ENCODE results near the gene MFGE8.
"Not testable (repeated sequence)": the region's sequence is repeated elsewhere in the genome, so short reads cannot be mapped to it uniquely, and the experiment has no call there.

The MFGE8 gene

GRCh38 chr15:88913017-88913849, at the start of gene MFGE8:
TSS of gene MFGE8 (minus strand) at chr15:88913379. CDS start at chr15:88913319, 60 bp downstream.
- no peaks in the 10 kb centered on the region for H3K9me3 Mint-ChIP-seq
- intact Hi-C loops (cut with micrococcal nuclease), result no loop called here
- H3K27me3 Mint-ChIP-seq, result peaks cover 18% of the 10 kb centered on the region
- H3K4me3 Mint-ChIP-seq, result peak within 1 kb of the TSS; percentile 85
- peaks cover 6% of the 10 kb centered on the region for H3K36me3 Mint-ChIP-seq (ENCODE audit: low read depth)
- H3K4me1 Mint-ChIP-seq (ENCODE audit: low read depth), result peaks cover 18% of the 10 kb centered on the region
- peak within 1 kb of the TSS; percentile 13 for H3K27ac Mint-ChIP-seq

GRCh38 chr15:88959445-88959844, 46.3 kb upstream of the MFGE8 start:
- intact Hi-C loops (cut with micrococcal nuclease), result no loop called here
- peaks cover 7% of the 10 kb centered on the region for H3K9me3 Mint-ChIP-seq
- no peaks in the 10 kb centered on the region for H3K36me3 Mint-ChIP-seq (ENCODE audit: low read depth)
- peaks cover 15% of the 10 kb centered on the region for H3K27me3 Mint-ChIP-seq
- H3K4me3 Mint-ChIP-seq, result no peak overlapping the region
- H3K27ac Mint-ChIP-seq, result no peak overlapping the region
- H3K4me1 Mint-ChIP-seq (ENCODE audit: low read depth), result no peaks in the 10 kb centered on the region

- Mint-ChIP-seq H3K9me3 (no peaks in the 10 kb centered on the region), H3K27ac (no peak overlapping the region), H3K27me3 (peaks cover 8% of the 10 kb centered on the region), H3K4me3 (no peak overlapping the region), H3K36me3 (ENCODE audit: low read depth) (no peaks in the 10 kb centered on the region), H3K4me1 (ENCODE audit: low read depth) (peaks cover 5% of the 10 kb centered on the region)
- intact Hi-C loops (cut with micrococcal nuclease), result no loop called here
Observed at GRCh38 chr15:88956906-88957305, 43.7 kb upstream of the MFGE8 start.

- no peak overlapping the region for H3K4me3 Mint-ChIP-seq
- no peaks in the 10 kb centered on the region for H3K36me3 Mint-ChIP-seq (ENCODE audit: low read depth)
- H3K27ac Mint-ChIP-seq, result no peak overlapping the region
- peaks cover 5% of the 10 kb centered on the region for H3K4me1 Mint-ChIP-seq (ENCODE audit: low read depth)
- H3K27me3 Mint-ChIP-seq, result peaks cover 8% of the 10 kb centered on the region
- intact Hi-C loops (cut with micrococcal nuclease), result no loop called here
- H3K9me3 Mint-ChIP-seq, result no peaks in the 10 kb centered on the region
Observed at GRCh38 chr15:88956263-88956662, 43.1 kb upstream of the MFGE8 start.

GRCh38 chr15:88954431-88955277, 41.5 kb upstream of the MFGE8 start:
- intact Hi-C loops (cut with micrococcal nuclease), result no loop called here
- Mint-ChIP-seq H3K4me3 (no peak overlapping the region), H3K27me3 (peaks cover 1% of the 10 kb centered on the region), H3K4me1 (ENCODE audit: low read depth) (peaks cover 5% of the 10 kb centered on the region), H3K36me3 (ENCODE audit: low read depth) (no peaks in the 10 kb centered on the region), H3K27ac (no peak overlapping the region), H3K9me3 (no peaks in the 10 kb centered on the region)

- Mint-ChIP-seq H3K27me3 (peaks cover 1% of the 10 kb centered on the region), H3K4me1 (ENCODE audit: low read depth) (peaks cover 5% of the 10 kb centered on the region), H3K36me3 (ENCODE audit: low read depth) (no peaks in the 10 kb centered on the region), H3K27ac (no peak overlapping the region), H3K9me3 (no peaks in the 10 kb centered on the region), H3K4me3 (no peak overlapping the region)
- intact Hi-C loops (cut with micrococcal nuclease), result no loop called here
Observed at GRCh38 chr15:88950600-88951160, 37.5 kb upstream of the MFGE8 start.

GRCh38 chr15:88949734-88950400, 36.7 kb upstream of the MFGE8 start:
- H3K4me3 Mint-ChIP-seq, result no peak overlapping the region
- no peaks in the 10 kb centered on the region for H3K36me3 Mint-ChIP-seq (ENCODE audit: low read depth)
- peaks cover 2% of the 10 kb centered on the region for H3K27me3 Mint-ChIP-seq
- peaks cover 5% of the 10 kb centered on the region for H3K4me1 Mint-ChIP-seq (ENCODE audit: low read depth)
- intact Hi-C loops (cut with micrococcal nuclease), result no loop called here
- no peaks in the 10 kb centered on the region for H3K9me3 Mint-ChIP-seq
- no peak overlapping the region for H3K27ac Mint-ChIP-seq

GRCh38 chr15:88940110-88940675, 27.0 kb upstream of the MFGE8 start:
- Mint-ChIP-seq H3K4me3 (no peak overlapping the region), H3K36me3 (ENCODE audit: low read depth) (no peaks in the 10 kb centered on the region), H3K27ac (no peak overlapping the region), H3K27me3 (peaks cover 7% of the 10 kb centered on the region), H3K9me3 (no peaks in the 10 kb centered on the region), H3K4me1 (ENCODE audit: low read depth) (no peaks in the 10 kb centered on the region)
- intact Hi-C loops (cut with micrococcal nuclease), result no loop called here

- intact Hi-C loops (cut with micrococcal nuclease), result no loop called here
- no peak overlapping the region for H3K27ac Mint-ChIP-seq
- peaks cover 5% of the 10 kb centered on the region for H3K27me3 Mint-ChIP-seq
- peaks cover 5% of the 10 kb centered on the region for H3K9me3 Mint-ChIP-seq
- no peaks in the 10 kb centered on the region for H3K36me3 Mint-ChIP-seq (ENCODE audit: low read depth)
- H3K4me3 Mint-ChIP-seq, result no peak overlapping the region
- no peaks in the 10 kb centered on the region for H3K4me1 Mint-ChIP-seq (ENCODE audit: low read depth)
Observed at GRCh38 chr15:88939486-88939806, 26.3 kb upstream of the MFGE8 start.

GRCh38 chr15:88938802-88939485, 25.8 kb upstream of the MFGE8 start:
- intact Hi-C loops (cut with micrococcal nuclease), result no loop called here
- H3K27me3 Mint-ChIP-seq, result peaks cover 3% of the 10 kb centered on the region
- H3K36me3 Mint-ChIP-seq (ENCODE audit: low read depth), result no peaks in the 10 kb centered on the region
- no peak overlapping the region for H3K4me3 Mint-ChIP-seq
- H3K9me3 Mint-ChIP-seq, result peaks cover 10% of the 10 kb centered on the region
- no peak overlapping the region for H3K27ac Mint-ChIP-seq
- no peaks in the 10 kb centered on the region for H3K4me1 Mint-ChIP-seq (ENCODE audit: low read depth)

GRCh38 chr15:88934449-88934848, 21.3 kb upstream of the MFGE8 start:
- H3K4me1 Mint-ChIP-seq (ENCODE audit: low read depth); H3K27me3 Mint-ChIP-seq; H3K36me3 Mint-ChIP-seq (ENCODE audit: low read depth); intact Hi-C loops (cut with micrococcal nuclease); H3K27ac Mint-ChIP-seq; H3K4me3 Mint-ChIP-seq: not testable (repeated sequence)
- H3K9me3 Mint-ChIP-seq, result peaks cover 14% of the 10 kb centered on the region

- no peaks in the 10 kb centered on the region for H3K4me1 Mint-ChIP-seq (ENCODE audit: low read depth)
- H3K27me3 Mint-ChIP-seq, result peaks cover 6% of the 10 kb centered on the region
- peaks cover 14% of the 10 kb centered on the region for H3K9me3 Mint-ChIP-seq
- H3K27ac Mint-ChIP-seq, result no peak overlapping the region
- intact Hi-C loops (cut with micrococcal nuclease), result no loop called here
- no peak overlapping the region for H3K4me3 Mint-ChIP-seq
- H3K36me3 Mint-ChIP-seq (ENCODE audit: low read depth), result no peaks in the 10 kb centered on the region
Observed at GRCh38 chr15:88932875-88933330, 19.7 kb upstream of the MFGE8 start.

GRCh38 chr15:88932271-88932874, 19.2 kb upstream of the MFGE8 start:
- Mint-ChIP-seq H3K4me1 (ENCODE audit: low read depth) (no peaks in the 10 kb centered on the region), H3K36me3 (ENCODE audit: low read depth) (no peaks in the 10 kb centered on the region), H3K27ac (no peak overlapping the region), H3K27me3 (peaks cover 6% of the 10 kb centered on the region), H3K9me3 (peaks cover 14% of the 10 kb centered on the region), H3K4me3 (no peak overlapping the region)
- intact Hi-C loops (cut with micrococcal nuclease), result no loop called here

Measured in dendritic cell treated with granulocyte-macrophage colony-stimulating factor and Interleukin-4, amounts not matched to agents 40 ng/mL and 50 ng/mL, for 4 days (primary cell).